GM18526 (cell line): Measurements from ENCODE around the gene PRELP.

Experiments used
- POLR2A ChIP-seq: IDR thresholded peaks from 3 replicates; pipeline ENCODE4 v1.6.1; 2011; ENCODE audit not compliant: insufficient read length; ENCODE audit errors: extremely low read depth

PRELP gene

GRCh38 chr1:203465146-203465798, 10.3 kb upstream of the PRELP start:
- TF ChIP-seq POLR2A: no peak

- TF ChIP-seq POLR2A: no peak
Observed at GRCh38 chr1:203465948-203466347, 9.7 kb upstream of the PRELP start.

GRCh38 chr1:203467550-203467921, 8.1 kb upstream of the PRELP start:
- TF ChIP-seq POLR2A: no peak

- no peak for TF ChIP-seq POLR2A
Observed at GRCh38 chr1:203468326-203468725, 7.3 kb upstream of the PRELP start.

- TF ChIP-seq POLR2A: no peak
Observed at GRCh38 chr1:203470240-203470639, 5.4 kb upstream of the PRELP start.

GRCh38 chr1:203471841-203472240, 3.8 kb upstream of the PRELP start:
- TF ChIP-seq POLR2A: no peak

GRCh38 chr1:203473281-203473680, 2.3 kb upstream of the PRELP start:
- TF ChIP-seq POLR2A: no peak

GRCh38 chr1:203473781-203474305, 1.8 kb upstream of the PRELP start:
- no peak for TF ChIP-seq POLR2A

GRCh38 chr1:203476216-203476814, 709 bp downstream of the PRELP start:
- TF ChIP-seq POLR2A: no peak

GRCh38 chr1:203477748-203478147, 2.1 kb downstream of the PRELP start:
- no peak for TF ChIP-seq POLR2A

GRCh38 chr1:203478231-203478630, 2.6 kb downstream of the PRELP start:
- TF ChIP-seq POLR2A: no peak

GRCh38 chr1:203478986-203479385, 3.4 kb downstream of the PRELP start:
- TF ChIP-seq POLR2A: no peak

- no peak for TF ChIP-seq POLR2A
Observed at GRCh38 chr1:203479646-203480045, 4.0 kb downstream of the PRELP start.

GRCh38 chr1:203480084-203480483, 4.5 kb downstream of the PRELP start:
- TF ChIP-seq POLR2A: no peak

- no peak for TF ChIP-seq POLR2A
Observed at GRCh38 chr1:203480525-203481084, 5.0 kb downstream of the PRELP start.

- TF ChIP-seq POLR2A: no peak
Observed at GRCh38 chr1:203481196-203481595, 5.6 kb downstream of the PRELP start.
